Activated T-helper 1 cell treated with Interleukin-2 at 50 U/mL for 16 hours (primary cell): ENCODE data around the gene COL6A1.

ENCODE experiments used
- DNase-seq: peaks from one replicate; pipeline ENCODE4 v3.0.0-alpha.2; 2020; ENCODE audit warnings: low read depth

The COL6A1 gene

GRCh38 chr21:45981151-45982091, at the start of gene COL6A1:
Gene COL6A1, plus strand, starts transcription at chr21:45981770. Its CDS starts 81 bp downstream, at chr21:45981851.
- no peak for DNase-seq

GRCh38 chr21:45932922-45933502, 48.6 kb upstream of the COL6A1 start:
- DNase-seq = no peak

GRCh38 chr21:45934085-45934484, 47.5 kb upstream of the COL6A1 start:
- DNase-seq = no peak

- DNase-seq = no peak
Observed at GRCh38 chr21:45934554-45934953, 47.0 kb upstream of the COL6A1 start.

GRCh38 chr21:45935628-45936027, 45.9 kb upstream of the COL6A1 start:
- no peak for DNase-seq

- DNase-seq = no peak
Observed at GRCh38 chr21:45937721-45938452, 43.7 kb upstream of the COL6A1 start.

- no peak for DNase-seq
Observed at GRCh38 chr21:45938453-45938755, 43.2 kb upstream of the COL6A1 start.

GRCh38 chr21:45938811-45939520, 42.6 kb upstream of the COL6A1 start:
- DNase-seq = no peak

- no peak for DNase-seq
Observed at GRCh38 chr21:45939521-45940045, 42.0 kb upstream of the COL6A1 start.

- DNase-seq = no peak
Observed at GRCh38 chr21:45940091-45940490, 41.5 kb upstream of the COL6A1 start.

- DNase-seq = no peak
Observed at GRCh38 chr21:45940621-45941337, 40.8 kb upstream of the COL6A1 start.

- no peak for DNase-seq
Observed at GRCh38 chr21:45941338-45941710, 40.2 kb upstream of the COL6A1 start.

GRCh38 chr21:45941717-45942546, 39.6 kb upstream of the COL6A1 start:
- DNase-seq = no peak

GRCh38 chr21:45942755-45943629, 38.6 kb upstream of the COL6A1 start:
- DNase-seq = no peak

- no peak for DNase-seq
Observed at GRCh38 chr21:45943630-45944540, 37.7 kb upstream of the COL6A1 start.

GRCh38 chr21:45944601-45945000, 37.0 kb upstream of the COL6A1 start:
- DNase-seq = no peak

GRCh38 chr21:45945066-45945867, 36.3 kb upstream of the COL6A1 start:
- no peak for DNase-seq

- no peak for DNase-seq
Observed at GRCh38 chr21:45945868-45946210, 35.7 kb upstream of the COL6A1 start.
